ENCODE data around the gene KDF1.

KDF1 gene

GRCh38 chr1:26959722-26960624 lies at the start of gene KDF1:
Gene KDF1 (minus strand): TSS chr1:26960468. CDS start chr1:26952380, 8,088 bp downstream.
- DNase-seq, result peak; percentile 16

GRCh38 chr1:27009601-27010197 lies 49.4 kb upstream of the KDF1 start:
- DNase-seq, result no peak

- DNase-seq, result no peak
These were observed 47.8 kb upstream of the KDF1 start for GRCh38 chr1:27007909-27008582.

- no peak for DNase-seq
These were observed 46.4 kb upstream of the KDF1 start for GRCh38 chr1:27006683-27007082.

- DNase-seq, result no peak
These were observed 45.6 kb upstream of the KDF1 start for GRCh38 chr1:27005648-27006496.

- DNase-seq, result no peak
These were observed 44.9 kb upstream of the KDF1 start for GRCh38 chr1:27005166-27005530.

- no peak for DNase-seq
These were observed 44.4 kb upstream of the KDF1 start for GRCh38 chr1:27004471-27005165.

- DNase-seq, result no peak
These were observed 43.6 kb upstream of the KDF1 start for GRCh38 chr1:27003745-27004470.

GRCh38 chr1:27001570-27002360 lies 41.5 kb upstream of the KDF1 start:
- no peak for DNase-seq

GRCh38 chr1:27000817-27001460 lies 40.7 kb upstream of the KDF1 start:
- DNase-seq, result no peak

GRCh38 chr1:27000090-27000816 lies 40.0 kb upstream of the KDF1 start:
- no peak for DNase-seq

GRCh38 chr1:26999440-26999987 lies 39.2 kb upstream of the KDF1 start:
- DNase-seq, result no peak

- no peak for DNase-seq
These were observed 38.4 kb upstream of the KDF1 start for GRCh38 chr1:26998429-26999300.

GRCh38 chr1:26996665-26997064 lies 36.4 kb upstream of the KDF1 start:
- no peak for DNase-seq

- DNase-seq, result no peak
These were observed 35.8 kb upstream of the KDF1 start for GRCh38 chr1:26996024-26996423.

- DNase-seq, result no peak
These were observed 34.7 kb upstream of the KDF1 start for GRCh38 chr1:26994787-26995517.

Data from stimulated activated CD4-positive, alpha-beta T cell treated with anti-CD3 and anti-CD28 coated beads, Interleukin-1b, Interleukin-23, amount 100 ng/mL, for 48 hours (primary cell).